K562 (cell line): ENCODE data around the gene DGKE. TPM values are rescaled to one million over a fixed set of nuclear protein-coding genes. Genes with fewer than 3 reads are reported as not detected.
A peak's percentile ranks its signal among the peaks of the same experiment; 100 is the strongest.

Source experiments
- CHAMP1 ChIP-seq: fragments of 450-650 bp; IDR thresholded peaks from 2 replicates; pipeline ENCODE4 v1.6.1; 2016; ENCODE audit warnings: mild to moderate bottlenecking
- MLX ChIP-seq, 2 experiments: fragments of 450-650 bp in 1 of 2; sonication (generic) in 1 of 2; formaldehyde crosslinking; conservative IDR thresholded peaks; 2 replicates each; pipeline versions ENCODE4 v1.4.0 to v1.8.1; 2020 to 2022; ENCODE audit warnings: mild to moderate bottlenecking in 1 of 2, missing genetic modification reagents in 1 of 2
- NCOA6 ChIP-seq: fragments of 450-650 bp; IDR thresholded peaks from 2 replicates; pipeline ENCODE4 v1.6.1; 2017; ENCODE audit warnings: mild to moderate bottlenecking
- NUFIP1 ChIP-seq: fragments of 450-650 bp; IDR thresholded peaks from 2 replicates; pipeline ENCODE4 v1.6.1; 2018; ENCODE audit not compliant: partially characterized antibody
- POLR2AphosphoS2 ChIP-seq: IDR thresholded peaks from 2 replicates; pipeline ENCODE4 v1.6.1; 2012; ENCODE audit warnings: low read length, improper control_type of control experiment
- RAD21 ChIP-seq, 2 experiments: fragments of 250-450 bp in 1 of 2; fragments of 450-650 bp in 1 of 2; sonication (Bioruptor Pico) in 1 of 2; formaldehyde crosslinking in 1 of 2; IDR thresholded peaks in 1 of 2; conservative IDR thresholded peaks in 1 of 2; 2 replicates each; pipeline versions ENCODE4 v1.4.0 to v1.8.0; 2020 to 2022; ENCODE audit warnings: mild to moderate bottlenecking in 2 of 2, moderate library complexity in 1 of 2
- SRSF7 ChIP-seq: fragments of 200-400 bp; formaldehyde crosslinking; optimal IDR thresholded peaks from 2 replicates; pipeline ENCODE3; 2017; ENCODE audit warnings: mild to moderate bottlenecking, low read depth, low read length
- TAF1 ChIP-seq: IDR thresholded peaks from 2 replicates; pipeline ENCODE4 v1.6.1; 2011; ENCODE audit warnings: mild to moderate bottlenecking, low read length, moderate library complexity; ENCODE audit not compliant: insufficient read depth, control insufficient read depth, severe bottlenecking; ENCODE audit errors: extremely low read depth
- THRAP3 ChIP-seq: fragments of 450-650 bp; IDR thresholded peaks from 2 replicates; pipeline ENCODE4 v1.6.1; 2016; ENCODE audit warnings: mild to moderate bottlenecking, inconsistent platforms, borderline replicate concordance
- ZBTB12 ChIP-seq: fragments of 250-450 bp; sonication (Bioruptor Pico); IDR thresholded peaks from 2 replicates; pipeline ENCODE4 v1.4.0; 2020
- ZNF217 ChIP-seq: sonication (generic); formaldehyde crosslinking; IDR thresholded peaks from 2 replicates; pipeline ENCODE4 v1.8.0; 2022; ENCODE audit warnings: mild to moderate bottlenecking, missing genetic modification reagents
- ZNF764 ChIP-seq: fragments of 250-450 bp; sonication (Bioruptor Pico); IDR thresholded peaks from 2 replicates; pipeline ENCODE4 v1.4.0; 2020; ENCODE audit warnings: low read depth, mild to moderate bottlenecking, moderate library complexity
- polyA plus RNA-seq, 8 experiments: library from polyadenylated mRNA; depleted of rRNA in 4 of 8; stranded (reverse) in 5 of 8; unstranded in 3 of 8; fragments of >200 nt; fragmentation: Nextera tagmentation in 2 of 8; fragmentation: Illumina TruSeq in 1 of 8; extraction: Ambion mirVana in 2 of 8; extraction: Trizol in 1 of 8; gene quantifications; 2 replicates each; pipeline versions ENCODE4 v1.2.1 to v1.2.3, GENCODE V29; 2011 to 2014; ENCODE audit warnings: inconsistent platforms in 1 of 8, missing spikeins in 1 of 8
- total RNA-seq, 7 experiments: library from RNA; depleted of rRNA in 6 of 7; stranded (reverse); fragments of >200 nt in 6 of 7; fragmentation: Illumina TruSeq in 2 of 7; extraction: Trizol in 2 of 7; gene quantifications; 2 replicates each; pipeline versions ENCODE4 v1.2.1 to v1.2.3, GENCODE V29; 2011 to 2021; ENCODE audit warnings: low replicate concordance in 1 of 7
- TF ChIP-seq, protein P1 (sequence below): fragments of 450-650 bp; formaldehyde crosslinking; IDR thresholded peaks from 2 replicates; pipeline ENCODE4 v1.4.0; 2022; ENCODE audit warnings: missing genetic modification characterization
- TF ChIP-seq, protein P2 (sequence below): fragments of 450-650 bp; IDR thresholded peaks from 2 replicates; pipeline ENCODE4 v1.6.1; 2016; ENCODE audit warnings: low read depth

The DGKE gene
- total and polyA plus RNA-seq, 9 of the 15 experiments (the other 6 are each of a cell fraction or from before 2014, with no cell fraction given): 1.3 to 9.9 (median 5.9) TPM

DNA sequence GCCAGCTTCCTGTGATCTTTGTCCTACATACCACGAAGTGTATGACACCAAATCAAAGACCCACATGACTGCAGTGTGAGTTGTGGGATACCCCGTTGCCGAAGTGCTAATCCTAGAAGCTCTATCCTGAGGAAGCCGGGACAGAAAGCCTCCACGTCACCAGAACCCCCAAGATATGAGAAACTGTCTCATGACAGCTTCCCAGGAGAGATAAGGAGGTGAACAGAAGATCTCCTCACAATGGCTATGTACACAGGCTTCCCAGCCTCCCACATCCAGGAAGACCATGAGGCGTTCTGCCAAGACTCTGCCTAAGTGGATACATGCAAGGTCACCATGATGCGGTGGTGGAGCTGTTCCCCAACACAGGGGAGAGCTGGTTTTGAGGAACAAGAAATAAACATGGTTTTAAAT is 42.8 kb downstream of the DGKE start (continued):
- no peak for TF ChIP-seq CHAMP1
- TF ChIP-seq, protein P1, sequence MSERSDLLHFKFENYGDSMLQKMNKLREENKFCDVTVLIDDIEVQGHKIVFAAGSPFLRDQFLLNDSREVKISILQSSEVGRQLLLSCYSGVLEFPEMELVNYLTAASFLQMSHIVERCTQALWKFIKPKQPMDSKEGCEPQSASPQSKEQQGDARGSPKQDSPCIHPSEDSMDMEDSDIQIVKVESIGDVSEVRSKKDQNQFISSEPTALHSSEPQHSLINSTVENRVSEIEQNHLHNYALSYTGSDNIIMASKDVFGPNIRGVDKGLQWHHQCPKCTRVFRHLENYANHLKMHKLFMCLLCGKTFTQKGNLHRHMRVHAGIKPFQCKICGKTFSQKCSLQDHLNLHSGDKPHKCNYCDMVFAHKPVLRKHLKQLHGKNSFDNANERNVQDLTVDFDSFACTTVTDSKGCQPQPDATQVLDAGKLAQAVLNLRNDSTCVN (CRISPR knock-in tag): no peak
- TF ChIP-seq TAF1: no peak
- peak in 1 of 2 experiments; percentile 4; a peak in 1 of 4 replicates for TF ChIP-seq RAD21 (CRISPR knock-in tag; conservative IDR thresholded peaks at IDR 0.05 in 1 of 2, IDR thresholded peaks at IDR 0.05 in 1 of 2)
- TF ChIP-seq ZNF217: no peak
- no peak for TF ChIP-seq NUFIP1
- TF ChIP-seq ZBTB12 (CRISPR knock-in tag): peak; percentile 58; the same call in 1 of the 2 replicates
- TF ChIP-seq, protein P2, sequence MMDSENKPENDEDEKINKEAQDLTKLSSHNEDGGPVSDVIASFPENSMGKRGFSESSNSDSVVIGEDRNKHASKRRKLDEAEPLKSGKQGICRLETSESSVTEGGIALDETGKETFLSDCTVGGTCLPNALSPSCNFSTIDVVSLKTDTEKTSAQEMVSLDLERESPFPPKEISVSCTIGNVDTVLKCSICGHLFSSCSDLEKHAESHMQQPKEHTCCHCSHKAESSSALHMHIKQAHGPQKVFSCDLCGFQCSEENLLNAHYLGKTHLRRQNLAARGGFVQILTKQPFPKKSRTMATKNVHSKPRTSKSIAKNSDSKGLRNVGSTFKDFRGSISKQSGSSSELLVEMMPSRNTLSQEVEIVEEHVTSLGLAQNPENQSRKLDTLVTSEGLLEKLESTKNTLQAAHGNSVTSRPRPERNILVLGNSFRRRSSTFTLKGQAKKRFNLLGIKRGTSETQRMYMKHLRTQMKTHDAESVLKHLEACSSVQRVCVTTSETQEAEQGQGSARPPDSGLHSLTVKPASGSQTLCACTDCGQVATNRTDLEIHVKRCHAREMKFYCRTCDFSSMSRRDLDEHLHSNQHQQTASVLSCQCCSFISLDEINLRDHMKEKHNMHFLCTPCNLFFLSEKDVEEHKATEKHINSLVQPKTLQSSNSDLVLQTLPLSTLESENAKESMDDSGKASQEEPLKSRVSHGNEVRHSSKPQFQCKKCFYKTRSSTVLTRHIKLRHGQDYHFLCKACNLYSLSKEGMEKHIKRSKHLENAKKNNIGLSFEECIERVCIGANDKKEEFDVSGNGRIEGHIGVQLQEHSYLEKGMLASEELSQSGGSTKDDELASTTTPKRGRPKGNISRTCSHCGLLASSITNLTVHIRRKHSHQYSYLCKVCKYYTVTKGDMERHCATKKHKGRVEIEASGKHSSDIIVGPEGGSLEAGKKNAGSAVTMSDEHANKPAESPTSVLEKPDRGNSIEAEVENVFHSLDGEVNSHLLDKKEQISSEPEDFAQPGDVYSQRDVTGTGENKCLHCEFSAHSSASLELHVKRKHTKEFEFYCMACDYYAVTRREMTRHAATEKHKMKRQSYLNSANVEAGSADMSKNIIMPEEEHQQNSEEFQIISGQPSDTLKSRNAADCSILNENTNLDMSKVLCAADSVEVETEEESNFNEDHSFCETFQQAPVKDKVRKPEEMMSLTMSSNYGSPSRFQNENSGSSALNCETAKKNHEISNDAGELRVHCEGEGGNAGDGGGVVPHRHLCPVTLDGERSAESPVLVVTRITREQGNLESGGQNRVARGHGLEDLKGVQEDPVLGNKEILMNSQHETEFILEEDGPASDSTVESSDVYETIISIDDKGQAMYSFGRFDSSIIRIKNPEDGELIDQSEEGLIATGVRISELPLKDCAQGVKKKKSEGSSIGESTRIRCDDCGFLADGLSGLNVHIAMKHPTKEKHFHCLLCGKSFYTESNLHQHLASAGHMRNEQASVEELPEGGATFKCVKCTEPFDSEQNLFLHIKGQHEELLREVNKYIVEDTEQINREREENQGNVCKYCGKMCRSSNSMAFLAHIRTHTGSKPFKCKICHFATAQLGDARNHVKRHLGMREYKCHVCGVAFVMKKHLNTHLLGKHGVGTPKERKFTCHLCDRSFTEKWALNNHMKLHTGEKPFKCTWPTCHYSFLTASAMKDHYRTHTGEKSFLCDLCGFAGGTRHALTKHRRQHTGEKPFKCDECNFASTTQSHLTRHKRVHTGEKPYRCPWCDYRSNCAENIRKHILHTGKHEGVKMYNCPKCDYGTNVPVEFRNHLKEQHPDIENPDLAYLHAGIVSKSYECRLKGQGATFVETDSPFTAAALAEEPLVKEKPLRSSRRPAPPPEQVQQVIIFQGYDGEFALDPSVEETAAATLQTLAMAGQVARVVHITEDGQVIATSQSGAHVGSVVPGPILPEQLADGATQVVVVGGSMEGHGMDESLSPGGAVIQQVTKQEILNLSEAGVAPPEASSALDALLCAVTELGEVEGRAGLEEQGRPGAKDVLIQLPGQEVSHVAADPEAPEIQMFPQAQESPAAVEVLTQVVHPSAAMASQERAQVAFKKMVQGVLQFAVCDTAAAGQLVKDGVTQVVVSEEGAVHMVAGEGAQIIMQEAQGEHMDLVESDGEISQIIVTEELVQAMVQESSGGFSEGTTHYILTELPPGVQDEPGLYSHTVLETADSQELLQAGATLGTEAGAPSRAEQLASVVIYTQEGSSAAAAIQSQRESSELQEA: no peak
- TF ChIP-seq MLX (CRISPR knock-in tag; conservative IDR thresholded peaks at IDR 0.05): no peak
- TF ChIP-seq SRSF7: no peak
- TF ChIP-seq THRAP3: no peak
- TF ChIP-seq NCOA6: no peak
- TF ChIP-seq POLR2AphosphoS2: no peak
- TF ChIP-seq ZNF764 (CRISPR knock-in tag): no peak
